Uterus (tissue), 4 donors: Measurements from ENCODE around the gene CACNA1A. TPM values are rescaled to one million over a fixed set of nuclear protein-coding genes. Genes with fewer than 3 reads are reported as not detected.

Experiments used
- DNase-seq, 2 donors: peaks; one replicate each; pipeline ENCODE4 v3.0.0-alpha.2; 2019 to 2020
- H3K27ac ChIP-seq, 2 donors: fragments of 200-600 bp; sonication (generic); 1 replicate in 1 of 2; 2 replicates in 1 of 2; pipeline ENCODE4 v1.5.1; 2016 to 2018
- H3K27me3 ChIP-seq, 2 donors: fragments of 200-600 bp; sonication (generic); one replicate each; pipeline ENCODE4 v1.5.1; 2018 to 2019; ENCODE audit warnings: control low read depth in 1 of 2
- H3K36me3 ChIP-seq, 2 donors: fragments of 200-600 bp; sonication (generic); one replicate each; pipeline ENCODE4 v1.5.1; 2019; ENCODE audit warnings: control low read depth in 1 of 2
- H3K4me1 ChIP-seq, 2 donors: fragments of 200-600 bp; sonication (generic); one replicate each; pipeline ENCODE4 v1.5.1; 2018 to 2019; ENCODE audit warnings: control low read depth in 1 of 2
- H3K4me3 ChIP-seq, 2 donors: fragments of 200-600 bp; sonication (generic); 1 replicate in 1 of 2; 2 replicates in 1 of 2; pipeline ENCODE4 v1.5.1; 2018 to 2019; ENCODE audit warnings: mild to moderate bottlenecking in 1 of 2
- H3K9me3 ChIP-seq, 2 donors: fragments of 200-600 bp; sonication (generic); one replicate each; pipeline ENCODE4 v1.5.1; 2019; ENCODE audit warnings: control low read depth in 1 of 2
- CTCF ChIP-seq, 4 experiments: fragments of 200-600 bp in 2 of 4; fragments of 450-650 bp in 2 of 4; sonication (generic) in 2 of 4; IDR thresholded peaks; one replicate each; pipeline ENCODE4 v1.5.1; 2016 to 2019; ENCODE audit warnings: antibody characterized with exemption in 4 of 4, mild to moderate bottlenecking in 2 of 4, moderate library complexity in 1 of 4
- POLR2A ChIP-seq, 2 donors: fragments of 450-650 bp; IDR thresholded peaks; one replicate each; pipeline ENCODE4 v1.6.1; 2016; ENCODE audit warnings: antibody characterized with exemption in 2 of 2, mild to moderate bottlenecking in 1 of 2, moderate library complexity in 1 of 2
- intact Hi-C: fragments of 100-400 bp; cut with DNase I; formaldehyde crosslinking; loops from one replicate; pipeline ENCODE4 v1.15.1; 2023; ENCODE audit warnings: low total_unique reads
- total RNA-seq, 4 donors: library from RNA; depleted of rRNA in 3 of 4; stranded (reverse); fragments of >200 nt in 3 of 4; gene quantifications; one replicate each; pipeline versions ENCODE4 v1.1.0 to v1.2.4, GENCODE V29; 2014 to 2023
- donor health status: DM: yes; HTN: yes; CAD: no.

The CACNA1A gene
- total RNA-seq, 4 donors from 2014 or later, result 0.77 to 5.8 (median 0.96) TPM

DNA sequence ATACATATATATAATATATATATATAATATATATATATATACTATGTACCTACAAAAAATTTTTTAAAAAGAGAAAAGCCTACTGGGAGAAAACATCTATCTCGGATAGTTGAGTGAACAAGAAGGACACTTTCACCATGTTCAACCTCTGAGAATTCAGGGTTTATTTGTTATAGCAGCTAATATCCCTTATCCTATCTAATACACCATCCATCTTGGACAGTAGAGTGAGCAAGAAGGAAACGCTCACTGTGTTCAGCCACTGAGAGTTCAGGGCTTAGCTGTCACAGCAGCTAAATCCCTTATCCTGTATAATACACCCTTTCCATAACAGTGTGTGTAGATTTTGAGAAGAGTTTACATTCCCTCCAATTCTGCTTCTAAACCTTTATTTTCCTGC lies 38.1 kb upstream of the CACNA1A start:
- TF ChIP-seq POLR2A (IDR thresholded peaks at IDR 0.05) (no peak), CTCF (IDR thresholded peaks at IDR 0.05) (no peak)
- Histone ChIP-seq H3K4me1 (no peaks in the 10 kb centered on the region), H3K36me3 (no peaks in the 10 kb centered on the region), H3K27me3 (no peaks in the 10 kb centered on the region), H3K4me3 (no peak overlapping the region), H3K27ac (no peak overlapping the region), H3K9me3 (peaks cover 0 to 4% of the 10 kb centered on the region in 2 donors)
- intact Hi-C loops, result no loop called here
- no peak for DNase-seq

DNA sequence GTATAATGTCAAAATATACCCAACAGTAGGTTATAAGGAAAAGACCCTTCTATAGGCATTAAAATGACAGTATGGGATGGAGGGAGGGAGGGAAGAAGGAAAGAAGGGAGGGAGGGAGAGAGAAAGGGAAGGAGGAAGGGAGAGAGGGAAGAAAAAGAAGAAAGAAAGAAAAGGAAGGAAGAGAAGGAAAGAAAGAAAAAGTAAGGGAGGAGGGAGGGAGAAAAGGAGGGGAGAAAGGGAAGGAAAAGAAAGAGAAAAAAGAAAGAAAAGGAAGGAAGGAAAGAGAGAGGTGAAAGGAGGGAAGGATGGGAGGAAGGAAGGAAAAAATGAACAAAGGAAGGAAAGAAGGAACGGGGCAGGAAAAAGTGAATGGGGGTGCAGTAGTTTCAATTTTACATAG lies 35.3 kb upstream of the CACNA1A start:
- no peak for DNase-seq
- intact Hi-C loops, result no loop called here
- Histone ChIP-seq H3K27me3 (no peaks in the 10 kb centered on the region), H3K9me3 (peaks cover 0 to 4% of the 10 kb centered on the region in 2 donors), H3K4me1 (no peaks in the 10 kb centered on the region), H3K4me3 (no peak overlapping the region), H3K27ac (no peak overlapping the region), H3K36me3 (no peaks in the 10 kb centered on the region)
- TF ChIP-seq POLR2A (IDR thresholded peaks at IDR 0.05) (no peak), CTCF (IDR thresholded peaks at IDR 0.05) (no peak)

GRCh38 chr19:13539332-13539731 lies 33.1 kb upstream of the CACNA1A start:
- no peak for DNase-seq
- no peak for TF ChIP-seq CTCF (IDR thresholded peaks at IDR 0.05)
- TF ChIP-seq POLR2A (IDR thresholded peaks at IDR 0.05), result no peak
- H3K27me3 ChIP-seq, result no peaks in the 10 kb centered on the region
- no peaks in the 10 kb centered on the region for H3K36me3 ChIP-seq
- H3K9me3 ChIP-seq, result no peaks in the 10 kb centered on the region
- intact Hi-C loops, result no loop called here
- no peak overlapping the region for H3K27ac ChIP-seq
- no peaks in the 10 kb centered on the region for H3K4me1 ChIP-seq
- no peak overlapping the region for H3K4me3 ChIP-seq

DNA sequence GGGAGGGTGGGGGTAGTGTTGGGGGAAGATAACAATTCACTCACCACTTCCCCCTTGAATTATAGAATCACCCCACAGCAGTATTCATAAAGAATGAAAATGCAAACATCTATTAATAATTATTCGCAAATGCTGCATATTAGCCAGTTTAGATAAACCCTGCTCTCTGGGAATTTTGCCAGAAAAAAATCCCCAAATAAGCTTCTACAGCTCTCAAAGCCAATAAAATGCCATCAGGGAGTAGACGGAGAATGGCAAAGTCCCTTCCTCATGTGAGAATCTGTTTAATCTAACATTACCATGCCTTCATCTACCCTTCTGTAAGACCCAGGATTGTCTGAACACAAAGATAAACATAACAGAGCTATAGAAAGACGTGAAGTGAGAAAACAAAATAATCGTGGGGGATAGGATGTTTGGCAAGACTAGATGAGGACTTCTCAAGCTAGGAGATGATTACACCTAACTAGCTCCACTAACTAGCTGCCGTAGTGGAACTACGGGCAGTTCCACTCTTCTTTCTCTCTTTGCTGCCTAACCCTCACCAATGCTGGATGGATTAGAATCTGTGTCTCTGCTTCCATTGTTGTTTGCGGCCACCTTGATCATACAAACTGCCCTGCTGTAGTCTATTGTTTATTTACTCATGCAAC lies 32.4 kb upstream of the CACNA1A start:
- H3K9me3 ChIP-seq, result no peaks in the 10 kb centered on the region
- no peak overlapping the region for H3K4me3 ChIP-seq
- no peak overlapping the region for H3K27ac ChIP-seq
- intact Hi-C loops, result no loop called here
- TF ChIP-seq CTCF (IDR thresholded peaks at IDR 0.05) (no peak), POLR2A (IDR thresholded peaks at IDR 0.05) (no peak)
- H3K36me3 ChIP-seq, result no peaks in the 10 kb centered on the region
- no peak for DNase-seq
- H3K4me1 ChIP-seq, result no peaks in the 10 kb centered on the region
- no peaks in the 10 kb centered on the region for H3K27me3 ChIP-seq

DNA sequence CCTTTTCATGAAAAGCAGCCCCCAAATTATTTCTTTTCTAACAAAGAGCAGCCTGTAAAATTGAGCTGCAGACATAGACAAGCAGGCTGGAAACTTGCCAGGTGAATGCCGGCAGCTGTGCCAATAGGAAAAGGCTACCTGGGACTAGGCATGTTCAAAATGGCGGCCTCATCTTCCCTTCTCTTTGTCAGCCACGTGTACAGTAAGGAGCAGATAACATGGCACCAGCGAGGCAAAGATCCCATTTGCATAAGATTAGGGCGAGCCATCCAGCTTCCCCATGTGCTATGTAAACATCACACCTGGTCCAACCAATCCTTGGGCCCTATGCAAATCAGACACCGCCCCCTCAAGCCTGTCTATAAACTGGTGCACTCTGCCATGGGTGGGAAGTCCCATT lies 31.2 kb upstream of the CACNA1A start:
- intact Hi-C loops, result no loop called here
- Histone ChIP-seq H3K9me3 (no peaks in the 10 kb centered on the region), H3K4me1 (no peaks in the 10 kb centered on the region), H3K36me3 (no peaks in the 10 kb centered on the region), H3K4me3 (no peak overlapping the region), H3K27me3 (no peaks in the 10 kb centered on the region), H3K27ac (no peak overlapping the region)
- DNase-seq, result no peak
- no peak for TF ChIP-seq POLR2A (IDR thresholded peaks at IDR 0.05)
- TF ChIP-seq CTCF (IDR thresholded peaks at IDR 0.05), result no peak
